ENCODE data around the gene SCTR.

DNA sequence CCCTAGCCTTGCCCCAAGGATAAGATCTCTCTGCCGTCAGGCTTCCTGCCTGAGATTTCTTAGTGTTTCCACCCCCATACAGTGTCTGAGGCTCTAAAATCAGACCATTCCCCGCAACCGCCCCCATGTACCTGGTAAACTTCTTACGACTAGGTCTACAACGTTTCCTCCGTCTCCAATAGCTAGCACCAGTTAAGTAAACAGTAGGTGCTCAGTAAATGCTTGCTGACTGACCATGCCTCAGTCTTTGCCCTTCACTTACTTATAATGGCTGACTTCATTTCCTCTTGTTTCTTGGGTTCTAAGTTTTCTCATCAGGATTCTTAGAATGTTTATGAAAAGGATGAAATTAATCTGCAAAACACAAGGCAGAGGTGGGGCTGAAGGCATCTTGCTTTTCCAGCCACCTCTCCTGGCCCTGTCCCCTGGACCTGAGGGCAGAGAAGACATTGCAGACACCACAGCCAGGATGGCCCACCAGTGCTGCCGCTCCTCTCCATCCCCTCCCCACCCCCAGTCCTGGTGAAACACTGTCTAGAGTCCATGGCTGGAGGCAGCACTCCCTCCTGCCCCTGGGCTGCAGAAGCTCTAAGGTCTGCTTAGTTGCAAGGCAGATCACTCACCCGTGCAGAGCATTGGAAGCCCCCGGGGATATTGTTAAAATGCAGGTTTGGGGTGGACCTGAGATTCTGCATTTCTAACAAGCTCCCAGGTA is 75.7 kb downstream of the SCTR start:
- TF ChIP-seq POLR2A (IDR thresholded peaks at IDR 0.05; ENCODE audit: extremely low read depth, insufficient read length), result no peak
- TF ChIP-seq, protein P1, sequence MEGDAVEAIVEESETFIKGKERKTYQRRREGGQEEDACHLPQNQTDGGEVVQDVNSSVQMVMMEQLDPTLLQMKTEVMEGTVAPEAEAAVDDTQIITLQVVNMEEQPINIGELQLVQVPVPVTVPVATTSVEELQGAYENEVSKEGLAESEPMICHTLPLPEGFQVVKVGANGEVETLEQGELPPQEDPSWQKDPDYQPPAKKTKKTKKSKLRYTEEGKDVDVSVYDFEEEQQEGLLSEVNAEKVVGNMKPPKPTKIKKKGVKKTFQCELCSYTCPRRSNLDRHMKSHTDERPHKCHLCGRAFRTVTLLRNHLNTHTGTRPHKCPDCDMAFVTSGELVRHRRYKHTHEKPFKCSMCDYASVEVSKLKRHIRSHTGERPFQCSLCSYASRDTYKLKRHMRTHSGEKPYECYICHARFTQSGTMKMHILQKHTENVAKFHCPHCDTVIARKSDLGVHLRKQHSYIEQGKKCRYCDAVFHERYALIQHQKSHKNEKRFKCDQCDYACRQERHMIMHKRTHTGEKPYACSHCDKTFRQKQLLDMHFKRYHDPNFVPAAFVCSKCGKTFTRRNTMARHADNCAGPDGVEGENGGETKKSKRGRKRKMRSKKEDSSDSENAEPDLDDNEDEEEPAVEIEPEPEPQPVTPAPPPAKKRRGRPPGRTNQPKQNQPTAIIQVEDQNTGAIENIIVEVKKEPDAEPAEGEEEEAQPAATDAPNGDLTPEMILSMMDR (IDR thresholded peaks at IDR 0.05; ENCODE audit: low read depth, low read length), result no peak
- no peak for TF ChIP-seq MYC (IDR thresholded peaks at IDR 0.05; ENCODE audit: low read depth, low read length)
